GM21360 (cell line): ENCODE results near the gene C6orf62.
"Not testable (repeated sequence)": the region's sequence is repeated elsewhere in the genome, so short reads cannot be mapped to it uniquely, and the experiment has no call there.

Experiments used
- ATAC-seq: cut with Tn5 transposase; IDR thresholded peaks from one replicate; pipeline ENCODE4 v1.9.1; 2021; ENCODE audit warnings: mild to moderate bottlenecking, moderate library complexity; ENCODE audit not compliant: unreplicated experiment

Gene C6orf62

DNA sequence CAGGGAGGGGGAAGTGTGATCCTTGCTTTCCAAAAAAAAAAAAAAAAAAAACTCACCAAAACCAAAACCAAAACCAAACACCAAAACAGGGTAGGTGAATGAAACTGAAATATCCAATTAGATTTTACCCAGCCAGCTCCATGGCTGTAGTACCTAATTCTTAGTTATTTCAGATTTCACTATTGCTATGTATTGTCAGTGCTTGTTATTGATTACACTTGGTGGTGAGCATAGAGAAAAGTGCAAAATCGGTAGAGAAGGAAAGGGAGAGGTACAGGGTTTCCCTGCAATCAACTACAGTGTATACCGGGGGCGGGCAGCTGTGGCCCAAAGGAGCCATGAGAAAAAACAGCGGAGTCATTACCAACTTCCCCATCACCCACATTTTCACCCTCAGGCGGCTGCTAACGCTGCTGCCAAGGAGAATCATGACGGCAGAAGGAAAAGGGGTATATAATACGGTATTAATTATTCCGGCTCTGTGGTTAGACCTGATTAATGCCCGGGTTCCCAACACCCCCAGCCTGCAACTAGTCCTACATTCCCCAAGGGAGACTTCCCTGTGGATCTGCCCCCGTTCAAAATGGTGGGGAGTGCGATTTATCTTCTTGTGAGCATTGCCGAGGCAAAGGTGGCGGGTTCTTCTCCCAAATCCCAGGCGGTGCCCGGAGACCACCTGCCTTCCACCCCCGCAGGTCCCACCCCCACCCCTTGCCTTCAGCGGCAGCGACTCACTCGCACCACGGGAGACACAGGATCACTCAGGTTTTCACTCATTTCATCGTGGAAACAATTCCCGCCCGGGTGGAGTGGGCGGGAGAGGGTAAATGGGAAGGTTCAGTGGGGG lies at the start of gene C6orf62:
C6orf62 (minus strand) TSS at position 30 of the 847 bp plus-strand sequence. CDS start 486 bp downstream, outside the sequence.
- no peak for ATAC-seq

DNA sequence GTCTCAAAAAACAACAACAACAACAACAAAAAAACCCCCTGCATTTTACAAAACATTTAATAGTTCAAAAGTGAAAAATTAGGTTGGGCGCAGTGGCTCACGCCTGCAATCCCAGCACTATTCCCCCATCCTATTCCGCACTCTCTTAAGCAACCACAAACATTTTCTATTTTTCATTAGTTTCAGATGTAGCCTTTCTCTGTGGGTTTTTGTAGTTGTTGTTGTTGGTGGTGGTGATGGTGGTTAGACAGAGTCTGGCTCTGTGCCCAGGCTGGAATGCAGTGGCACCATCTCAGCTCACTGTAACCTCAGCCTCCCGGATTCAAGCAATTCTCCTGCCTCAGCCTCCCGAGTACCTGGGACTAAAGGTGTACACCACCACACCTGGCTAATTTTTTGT lies 49.4 kb upstream of the C6orf62 start:
- no peak for ATAC-seq

DNA sequence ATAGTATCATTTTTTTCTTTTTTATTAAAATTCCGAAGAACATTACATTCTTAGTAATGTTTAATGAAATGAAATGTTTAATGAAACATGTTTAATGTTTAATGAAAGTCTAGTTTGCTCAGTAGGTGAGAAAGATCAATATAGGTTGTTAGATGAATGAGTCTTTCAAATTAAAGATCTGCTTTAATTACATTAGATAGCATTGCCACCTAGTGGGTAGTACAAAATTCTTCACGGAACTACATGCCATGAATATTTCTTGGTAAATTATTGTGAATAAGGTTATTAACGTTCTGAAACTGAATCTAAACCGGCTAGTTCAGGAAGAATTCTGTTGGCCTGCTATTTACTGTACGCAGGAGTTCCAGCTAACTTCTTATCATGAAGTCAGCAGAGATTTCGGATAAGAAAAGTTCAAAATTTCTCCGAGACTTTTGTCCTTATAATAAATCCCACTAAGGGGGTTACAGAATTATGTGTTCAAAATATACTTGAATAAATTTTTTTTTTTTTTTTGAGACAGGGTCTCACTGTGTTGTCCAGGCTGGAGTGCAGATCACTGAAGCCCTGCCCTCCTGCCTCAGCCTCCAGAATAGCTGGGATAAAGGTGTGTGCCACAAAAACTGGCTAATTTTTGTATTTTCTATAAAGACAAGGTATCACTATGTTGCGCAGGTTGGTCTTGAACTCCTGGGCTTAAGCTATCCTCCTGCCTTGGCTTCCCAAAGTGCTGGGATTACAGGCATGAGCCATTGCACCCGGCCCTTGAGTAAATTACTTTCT lies 47.9 kb upstream of the C6orf62 start:
- ATAC-seq, result no peak

DNA sequence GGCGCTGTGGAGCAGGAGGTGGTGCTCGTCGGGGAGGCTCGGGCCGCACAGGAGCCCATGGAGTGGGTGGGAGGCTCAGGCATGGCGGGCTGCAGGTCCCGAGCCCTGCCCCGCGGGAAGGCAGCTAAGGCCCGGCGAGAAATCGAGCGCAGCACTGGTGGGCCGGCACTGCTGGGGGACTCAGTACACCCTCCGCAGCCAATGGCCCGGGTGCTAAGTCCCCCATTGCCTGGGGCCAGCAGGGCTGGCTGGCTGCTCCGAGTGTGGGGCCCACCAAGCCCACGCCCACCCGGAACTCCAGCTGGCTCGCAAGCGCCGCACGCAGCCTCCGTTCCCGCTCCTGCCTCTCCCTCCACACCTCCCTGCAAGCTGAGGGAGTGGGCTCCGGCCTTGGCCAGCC lies 47.0 kb upstream of the C6orf62 start:
- ATAC-seq, result not testable (repeated sequence)

DNA sequence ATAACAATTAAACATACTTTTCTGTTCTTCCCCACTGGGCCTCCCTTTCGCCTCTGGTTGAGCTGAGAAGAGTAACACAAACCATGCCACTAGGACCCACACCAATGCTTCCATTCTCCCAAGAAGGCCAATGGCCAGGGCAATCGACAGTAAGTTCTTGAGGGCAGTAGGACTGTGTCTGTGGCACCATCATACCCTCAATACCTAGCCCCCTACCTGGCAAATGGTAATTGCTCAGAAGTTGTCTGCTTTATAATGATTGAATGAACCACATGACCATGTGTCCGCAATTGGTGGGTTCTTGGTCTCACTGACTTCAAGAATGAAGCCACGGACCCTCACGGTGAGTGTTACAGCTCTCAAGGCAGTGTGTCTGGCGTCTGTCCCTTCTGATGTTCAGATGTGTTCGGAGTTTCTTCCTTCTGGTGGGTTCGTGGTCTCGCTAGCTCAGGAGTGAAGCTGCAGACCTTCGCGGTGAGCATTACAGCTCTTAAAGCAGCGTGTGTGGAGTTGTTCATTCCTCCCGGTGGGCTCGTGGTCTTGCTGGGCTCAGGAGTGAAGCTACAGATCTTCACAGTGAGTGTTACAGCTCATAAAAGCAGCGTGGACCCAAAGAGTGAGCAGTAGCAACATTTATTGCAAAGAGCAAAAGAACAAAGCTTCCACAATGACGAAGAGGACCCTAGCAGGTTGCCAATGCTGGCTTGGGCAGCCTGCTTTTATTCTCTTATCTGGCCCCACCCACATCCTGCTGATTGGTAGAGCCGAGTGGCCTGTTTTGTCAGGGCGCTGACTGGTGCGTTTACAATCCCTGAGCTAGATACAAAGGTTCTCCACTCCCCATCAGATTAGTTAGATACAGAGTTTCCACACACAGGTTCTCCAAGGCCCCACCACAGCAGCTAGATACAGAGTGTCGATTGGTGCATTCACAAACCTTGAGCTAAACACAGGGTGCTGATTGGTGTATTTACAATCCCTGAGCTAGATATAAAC lies 46.2 kb upstream of the C6orf62 start:
- ATAC-seq, result not testable (repeated sequence)

DNA sequence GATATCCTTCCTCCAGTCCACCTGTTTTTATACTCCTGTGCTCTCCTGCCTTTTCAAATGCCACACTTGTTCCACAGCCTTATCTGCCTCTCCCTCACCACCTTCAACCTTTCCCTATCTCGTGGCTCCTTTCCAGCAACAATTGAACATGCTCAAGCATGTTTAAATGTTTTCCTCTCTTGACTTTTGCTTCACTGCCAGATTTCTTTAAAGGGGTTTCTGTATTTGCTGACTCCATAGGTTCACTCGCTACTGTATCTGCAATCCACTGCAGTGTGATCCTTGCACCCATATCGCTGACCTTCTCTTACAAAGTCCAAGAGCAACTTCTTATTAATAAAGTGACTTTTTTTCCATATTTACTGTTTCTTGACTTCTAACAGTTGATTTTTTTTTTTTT lies 44.6 kb upstream of the C6orf62 start:
- no peak for ATAC-seq

DNA sequence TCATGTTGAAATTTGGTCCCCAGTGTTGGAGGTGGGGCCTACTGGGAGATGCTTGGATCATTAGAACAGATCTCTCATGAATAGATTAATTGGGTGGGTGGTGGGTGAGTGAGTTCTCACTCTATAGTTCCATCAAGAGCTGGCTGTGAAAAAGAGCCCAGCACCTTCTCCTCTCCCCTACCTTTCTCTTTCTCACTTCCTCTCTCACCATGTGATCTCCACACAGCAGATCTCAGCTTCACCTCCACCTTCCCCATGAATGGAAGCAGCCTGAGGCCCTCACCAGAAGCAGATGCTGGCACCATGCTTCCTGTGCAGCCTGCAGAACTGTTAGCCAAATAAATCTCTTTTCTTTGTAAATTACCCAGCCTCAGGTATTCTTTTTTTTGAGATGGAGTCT lies 42.9 kb upstream of the C6orf62 start:
- ATAC-seq, result no peak

DNA sequence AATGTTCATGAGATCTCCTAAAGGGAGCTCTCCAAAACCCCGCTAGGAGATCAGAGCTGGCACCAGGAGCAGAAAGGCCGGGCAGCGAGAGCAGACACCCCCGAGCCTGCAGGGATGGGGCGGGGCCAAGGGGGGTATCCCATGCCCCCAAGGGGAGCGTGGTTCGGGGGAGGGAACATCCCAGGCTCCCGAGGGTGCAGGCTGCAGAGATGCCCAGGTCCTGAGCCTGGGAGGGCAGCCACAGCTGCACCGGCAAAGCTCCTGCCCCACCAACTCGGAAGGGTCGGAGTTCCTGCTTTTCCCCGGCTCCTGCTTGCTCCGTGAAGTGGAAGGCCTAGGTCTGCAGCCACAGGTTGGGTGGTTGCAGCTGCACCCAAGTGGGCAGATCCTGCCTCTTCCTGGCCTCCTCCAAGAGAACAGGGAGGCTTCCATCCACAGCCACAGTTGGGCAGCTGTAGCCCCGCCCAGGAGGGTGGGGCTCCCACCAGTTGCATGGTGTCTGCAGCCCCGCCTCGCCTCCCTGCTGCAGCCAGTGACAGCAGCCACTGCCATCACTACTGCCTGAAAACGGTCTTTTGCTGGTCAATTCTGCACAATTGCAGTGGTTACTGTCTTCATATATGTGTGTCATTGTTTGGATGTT lies 42.4 kb upstream of the C6orf62 start:
- no peak for ATAC-seq

DNA sequence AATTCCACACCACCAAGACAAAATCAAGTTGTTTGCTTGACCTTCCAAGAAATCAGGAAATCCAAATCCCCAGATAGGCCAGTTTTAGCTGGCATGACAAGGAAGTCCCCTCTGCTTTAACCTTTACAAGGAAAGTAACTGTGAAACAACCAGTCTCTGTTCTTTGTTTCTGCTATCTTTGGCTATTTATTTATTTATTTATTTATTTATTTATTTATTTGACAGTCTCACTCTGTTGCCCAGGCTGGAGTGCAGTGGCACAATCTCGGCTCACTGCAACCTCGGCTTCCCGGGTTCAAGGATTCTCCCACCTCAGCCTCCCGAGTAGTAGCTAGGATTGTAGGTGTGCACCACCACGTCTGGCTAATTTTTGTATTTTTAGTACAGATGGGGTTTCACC lies 41.3 kb upstream of the C6orf62 start:
- no peak for ATAC-seq

DNA sequence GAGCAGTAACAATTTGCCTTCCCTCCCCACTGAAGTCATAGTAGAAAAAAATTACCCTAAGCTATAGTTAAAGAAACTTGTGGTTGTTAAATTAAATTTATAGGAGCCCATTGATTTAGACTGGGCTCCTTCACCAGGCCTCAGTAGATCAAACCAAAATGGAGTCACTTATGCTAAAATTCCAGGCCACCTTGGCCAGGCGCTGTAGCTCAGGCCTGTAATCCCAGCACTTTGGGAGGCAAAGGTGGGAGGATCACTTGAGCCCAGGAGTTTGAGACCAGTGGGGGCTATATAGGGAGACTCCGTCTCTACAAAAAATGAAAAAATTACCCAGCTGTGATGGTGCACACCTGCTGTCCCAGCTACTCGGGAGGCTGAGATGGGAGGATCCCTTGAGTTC lies 40.8 kb upstream of the C6orf62 start:
- no peak for ATAC-seq

DNA sequence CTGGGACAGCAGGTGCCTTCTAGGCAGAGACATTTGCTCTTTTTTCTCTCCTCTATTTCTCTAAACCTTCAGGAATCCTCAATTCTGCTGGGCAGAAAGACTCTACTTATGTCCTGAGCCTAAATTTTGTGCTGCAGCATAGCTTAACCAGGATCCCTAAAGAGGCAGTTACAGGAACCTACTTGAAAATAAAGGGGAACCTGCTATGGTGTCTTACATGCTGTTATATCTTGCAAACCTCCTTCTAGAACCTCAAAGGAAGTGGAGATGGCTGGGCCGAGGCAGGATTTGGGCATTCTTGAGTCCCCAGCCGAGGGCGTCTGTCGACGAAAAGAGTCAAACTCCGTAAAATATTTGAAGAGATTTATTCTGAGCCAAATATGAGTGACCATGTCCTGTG lies 38.7 kb upstream of the C6orf62 start:
- no peak for ATAC-seq

DNA sequence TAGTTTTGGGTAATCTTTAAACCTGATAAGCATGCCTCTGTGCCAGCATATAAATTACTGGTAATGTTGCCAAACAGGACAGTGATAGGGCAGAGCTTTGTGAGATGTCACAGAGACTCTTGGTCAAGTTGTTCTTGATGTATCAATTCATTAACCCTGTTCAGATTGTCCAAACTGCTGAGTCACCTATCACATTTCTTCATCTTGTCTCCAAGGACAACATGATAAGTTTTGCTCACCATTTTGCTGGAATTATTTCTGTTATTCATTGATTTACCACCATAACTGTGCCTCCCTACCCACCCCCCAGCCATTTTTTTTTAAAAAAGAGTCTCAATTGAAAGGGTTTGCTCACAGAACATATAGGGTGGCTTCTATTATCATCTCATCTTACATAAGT lies 36.3 kb upstream of the C6orf62 start:
- no peak for ATAC-seq

DNA sequence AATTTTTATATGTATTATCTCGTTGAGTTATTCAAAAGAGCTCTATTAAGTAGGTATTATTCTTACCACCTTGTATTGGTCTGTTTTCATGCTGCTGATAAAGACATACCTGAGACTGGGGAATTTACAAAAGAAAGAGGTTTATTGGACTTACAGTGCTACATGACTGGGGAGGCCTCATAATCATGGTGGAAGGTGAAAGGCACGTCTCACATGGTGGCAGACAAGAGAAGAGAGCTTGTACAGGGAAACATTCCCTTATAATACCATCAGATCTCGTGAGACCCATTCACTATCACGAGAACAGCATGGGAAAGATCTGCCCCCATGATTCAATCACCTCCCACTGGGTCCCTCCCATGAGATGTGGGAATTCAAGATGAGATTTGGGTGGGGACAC lies 35.4 kb upstream of the C6orf62 start:
- ATAC-seq, result not testable (repeated sequence)

DNA sequence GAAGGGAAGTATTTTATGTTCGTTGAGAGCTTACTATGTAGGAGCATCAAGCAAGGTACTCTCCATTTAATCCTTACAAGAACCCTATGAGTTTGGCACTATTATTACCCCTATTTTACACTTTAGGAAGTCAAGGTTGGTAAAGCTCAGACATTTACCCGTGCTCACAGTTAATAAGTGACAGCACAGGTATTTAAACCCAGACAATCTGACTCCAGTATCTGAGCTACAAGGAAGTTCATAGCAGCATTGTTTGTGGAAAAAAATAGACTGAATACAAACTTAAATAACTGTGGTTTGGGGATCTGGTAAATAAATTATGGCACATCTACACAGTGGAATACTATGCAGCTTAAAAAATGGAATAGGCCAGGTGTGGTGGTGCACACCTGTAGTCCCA lies 34.6 kb upstream of the C6orf62 start:
- ATAC-seq, result no peak

DNA sequence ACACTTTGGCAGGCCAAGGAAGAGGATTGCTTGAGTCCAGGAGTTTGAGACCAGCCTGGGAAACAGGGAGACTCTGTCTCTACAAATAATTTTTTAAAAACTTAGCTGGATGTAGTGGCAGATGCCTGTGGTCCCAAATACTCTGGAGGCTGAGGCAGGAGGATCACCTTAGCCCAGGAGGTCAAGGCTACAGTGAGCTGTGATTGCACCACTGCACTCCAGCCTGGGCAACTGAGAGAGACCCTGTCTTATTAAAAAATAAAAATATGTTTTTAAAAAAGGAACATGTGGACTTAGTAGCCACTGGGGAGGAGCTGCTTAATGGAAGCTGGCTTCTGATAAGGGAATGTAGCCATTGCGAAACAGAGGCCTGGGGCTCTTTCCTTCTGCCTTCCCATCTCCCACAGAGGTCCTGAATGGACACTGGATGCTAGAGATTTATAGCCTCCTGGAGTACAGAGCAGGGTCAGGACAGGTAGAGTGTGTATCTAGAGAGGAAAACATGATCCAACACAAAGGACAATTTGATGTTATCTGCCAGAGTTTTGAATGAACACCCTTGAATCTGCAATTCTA lies 34.1 kb upstream of the C6orf62 start:
- no peak for ATAC-seq

DNA sequence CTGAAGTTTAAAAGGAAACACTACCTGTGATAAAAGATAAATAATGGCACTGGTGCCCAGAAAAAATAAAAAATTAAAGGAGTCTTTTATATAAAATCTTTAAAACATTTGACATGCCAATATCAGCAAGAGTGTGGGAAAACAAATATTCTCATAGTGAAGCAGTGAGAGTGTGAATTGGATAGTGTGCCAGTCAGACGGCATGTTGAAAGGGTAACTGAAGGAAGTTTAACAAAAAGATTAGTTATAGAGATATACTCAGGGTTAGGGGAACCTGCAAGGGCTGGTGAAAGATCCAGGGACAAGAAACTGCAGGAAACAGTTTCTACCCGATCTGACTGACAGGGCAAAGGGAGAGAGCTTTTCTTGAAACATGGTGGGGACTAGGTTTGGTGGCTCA lies 33.5 kb upstream of the C6orf62 start:
- no peak for ATAC-seq

DNA sequence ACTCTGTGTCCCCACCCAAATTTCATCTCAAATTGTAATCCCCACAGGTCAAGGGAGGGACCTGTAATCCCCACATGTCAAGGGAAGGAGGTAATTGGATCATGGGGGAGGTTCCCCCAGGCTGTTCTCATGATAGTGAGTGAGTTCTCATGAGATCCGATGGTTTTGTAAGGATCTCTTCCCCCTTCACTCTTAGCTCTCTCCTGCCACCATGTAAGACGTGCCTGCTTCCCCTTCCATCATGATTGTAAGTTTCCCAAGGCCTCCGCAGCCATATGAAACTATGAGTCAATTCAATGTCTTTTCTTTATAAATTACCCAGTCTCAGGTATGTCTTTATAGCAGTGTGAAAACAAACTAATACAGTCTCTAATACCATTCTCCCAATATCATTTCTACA lies 31.9 kb upstream of the C6orf62 start:
- ATAC-seq, result not testable (repeated sequence)

DNA sequence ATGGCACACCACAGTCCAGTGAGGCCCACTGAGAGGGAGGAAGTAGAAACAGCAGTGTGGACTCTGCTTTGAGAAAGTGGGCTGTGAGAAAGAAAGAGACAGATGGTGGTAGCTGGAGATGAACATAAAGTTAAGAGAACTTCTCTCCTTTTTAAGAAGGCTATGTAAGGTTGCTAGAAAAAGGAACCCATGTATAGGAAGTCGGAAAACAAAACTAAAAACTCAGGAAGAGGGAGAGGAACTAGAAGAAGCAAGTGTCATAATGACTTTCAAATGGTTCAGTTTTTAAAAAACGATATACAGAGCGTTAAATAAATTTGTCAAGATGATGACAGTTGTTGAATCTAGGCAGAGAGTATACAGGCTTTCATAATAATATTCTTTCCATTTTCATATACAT lies 30.3 kb upstream of the C6orf62 start:
- ATAC-seq, result no peak

DNA sequence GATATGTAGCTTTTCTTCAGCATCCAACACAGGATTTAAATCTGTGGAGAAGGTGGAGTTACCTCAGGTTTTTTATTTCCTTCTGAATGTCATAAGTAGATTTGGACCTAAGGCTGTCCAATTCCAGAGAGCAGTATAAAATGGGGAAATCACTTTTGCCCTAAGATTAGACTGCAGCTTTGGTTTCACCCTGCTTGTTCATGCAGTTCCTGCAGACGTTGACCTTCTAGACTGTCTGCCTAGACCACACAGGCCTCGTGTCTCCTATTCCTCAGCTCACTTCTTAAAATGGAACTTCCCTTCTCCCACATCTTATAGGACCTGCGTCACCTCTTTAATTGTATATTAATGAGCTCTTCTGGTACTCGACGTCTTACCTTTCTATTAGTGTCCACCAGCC lies 26.0 kb upstream of the C6orf62 start:
- ATAC-seq, result no peak

DNA sequence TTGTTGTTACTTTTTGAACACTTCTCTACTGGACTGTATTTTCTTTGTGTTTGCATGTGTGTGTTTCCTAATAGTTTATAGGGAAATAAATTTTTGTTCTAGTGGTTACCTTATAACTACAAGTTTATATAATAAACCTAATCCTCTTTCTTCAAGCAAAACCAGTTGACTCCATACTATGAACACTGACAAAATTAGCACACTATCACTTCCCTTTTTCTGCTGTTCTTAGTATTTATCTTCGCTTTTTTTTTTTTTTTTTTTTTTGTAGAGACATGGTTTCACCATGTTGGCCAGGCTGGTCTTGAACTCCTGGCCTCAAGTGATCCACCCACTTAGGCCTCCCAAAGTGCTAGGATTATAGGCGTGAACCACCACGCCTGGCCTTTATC lies 25.0 kb upstream of the C6orf62 start:
- peak; percentile 50 for ATAC-seq
